GM10266 (cell line): ENCODE measurements around the gene NBEA.

Source experiments
- DNase-seq: peaks from one replicate; pipeline ENCODE4 v3.0.0; 2012; ENCODE audit errors: extremely low spot score
- CTCF ChIP-seq: IDR thresholded peaks from 2 replicates; pipeline ENCODE4 v1.5.1; 2012; ENCODE audit warnings: mild to moderate bottlenecking, low read depth; ENCODE audit not compliant: control insufficient read depth, insufficient read depth; ENCODE audit errors: missing control alignments

NBEA gene

GRCh38 chr13:35367586-35367985 is 425.5 kb downstream of the NBEA start:
- DNase-seq: no peak
- no peak for TF ChIP-seq CTCF

- no peak for TF ChIP-seq CTCF
- no peak for DNase-seq
Observed at GRCh38 chr13:35378939-35379338, 436.9 kb downstream of the NBEA start.

- no peak for TF ChIP-seq CTCF
- DNase-seq: no peak
Observed at GRCh38 chr13:35379663-35380062, 437.6 kb downstream of the NBEA start.

GRCh38 chr13:35387682-35388250 is 445.7 kb downstream of the NBEA start:
- no peak for TF ChIP-seq CTCF
- DNase-seq: no peak

GRCh38 chr13:35388441-35389355 is 446.6 kb downstream of the NBEA start:
- no peak for DNase-seq
- no peak for TF ChIP-seq CTCF

- no peak for DNase-seq
- no peak for TF ChIP-seq CTCF
Observed at GRCh38 chr13:35389535-35389934, 447.5 kb downstream of the NBEA start.

- DNase-seq: no peak
- no peak for TF ChIP-seq CTCF
Observed at GRCh38 chr13:35392768-35393167, 450.7 kb downstream of the NBEA start.
